Neural cell (in vitro differentiated cells): ENCODE results near the gene WBP1. TPM values are rescaled to one million over a fixed set of nuclear protein-coding genes. Genes with fewer than 3 reads are reported as not detected.

Source experiments
- H2AFZ ChIP-seq: fragments of 200-600, 300-800 bp; sonication (generic), shearing (Covaris generic); 2 replicates; pipeline ENCODE4 v1.6.0; 2014; ENCODE audit warnings: low read depth, mild to moderate bottlenecking, antibody characterized with exemption, low read length, moderate library complexity
- H3F3A ChIP-seq: fragments of 200-600 bp; shearing (Covaris generic); 2 replicates; pipeline ENCODE4 v1.6.1; 2016; ENCODE audit warnings: mild to moderate bottlenecking, moderate library complexity, mixed read lengths, antibody characterized with exemption, low read length; ENCODE audit not compliant: insufficient read depth, poor library complexity, severe bottlenecking
- H3K27ac ChIP-seq: fragments of 200-600, 300-800 bp; sonication (generic), shearing (Covaris generic); 2 replicates; pipeline ENCODE4 v1.5.1; 2014; ENCODE audit warnings: mild to moderate bottlenecking, low read length, moderate library complexity
- H3K27me3 ChIP-seq: fragments of 300-800, 200-600 bp; sonication (generic), shearing (Covaris generic); 2 replicates; pipeline ENCODE4 v1.6.0; 2014; ENCODE audit warnings: mild to moderate bottlenecking, low read depth, low read length, moderate library complexity; ENCODE audit not compliant: insufficient read depth
- H3K36me3 ChIP-seq: fragments of 300-800, 200-600 bp; sonication (generic), shearing (Covaris generic); 2 replicates; pipeline ENCODE4 v1.5.1; 2014; ENCODE audit warnings: mild to moderate bottlenecking, antibody characterized with exemption, low read length, moderate library complexity; ENCODE audit not compliant: insufficient read depth
- H3K4me2 ChIP-seq: fragments of 300-800, 200-600 bp; sonication (generic), shearing (Covaris generic); 2 replicates; pipeline ENCODE4 v1.6.0; 2014; ENCODE audit warnings: mild to moderate bottlenecking, low read length
- H3K4me3 ChIP-seq: fragments of 300-800, 200-600 bp; sonication (generic), shearing (Covaris generic); 2 replicates; pipeline ENCODE4 v1.5.1; 2014; ENCODE audit warnings: mild to moderate bottlenecking, low read length, moderate library complexity
- H3K79me2 ChIP-seq: fragments of 200-600 bp; shearing (Covaris generic); replicated peaks from 2 replicates; pipeline ENCODE4 v1.6.0; 2014; ENCODE audit warnings: mild to moderate bottlenecking, low read length, moderate library complexity; ENCODE audit not compliant: insufficient read depth
- H3K9ac ChIP-seq: fragments of 300-800, 200-600 bp; sonication (generic), shearing (Covaris generic); 2 replicates; pipeline ENCODE4 v1.6.1; 2016; ENCODE audit warnings: mild to moderate bottlenecking, low read length, mixed read lengths
- H3K9me2 ChIP-seq: fragments of 200-600 bp; shearing (Covaris generic); 2 replicates; pipeline ENCODE4 v1.6.1; 2016; ENCODE audit warnings: mild to moderate bottlenecking, low read length, mixed read lengths; ENCODE audit not compliant: insufficient read depth
- H3K9me3 ChIP-seq: fragments of 200-600, 300-800 bp; sonication (generic), shearing (Covaris generic); 2 replicates; pipeline ENCODE4 v1.6.1; 2016; ENCODE audit warnings: mild to moderate bottlenecking, mixed run types, low read length, moderate library complexity, mixed read lengths
- H4K20me1 ChIP-seq: fragments of 200-600 bp; shearing (Covaris generic); 2 replicates; pipeline ENCODE4 v1.6.1; 2016; ENCODE audit warnings: mild to moderate bottlenecking, mixed run types; ENCODE audit not compliant: insufficient read depth
- EP300 ChIP-seq: fragments of 450-650 bp; conservative IDR thresholded peaks from 2 replicates; pipeline ENCODE4 v1.6.1; 2014; ENCODE audit warnings: antibody characterized with exemption, mild to moderate bottlenecking, moderate library complexity; ENCODE audit not compliant: poor library complexity, severe bottlenecking
- EZH2 ChIP-seq: fragments of 200-600, 300-800 bp; shearing (Covaris generic), sonication (generic); IDR thresholded peaks from 2 replicates; pipeline ENCODE4 v1.6.1; 2014; ENCODE audit warnings: antibody characterized with exemption, low read length, borderline replicate concordance, mild to moderate bottlenecking; ENCODE audit not compliant: insufficient read depth, poor library complexity, severe bottlenecking
- MXI1 ChIP-seq: fragments of 450-650 bp; conservative IDR thresholded peaks from 2 replicates; pipeline ENCODE4 v1.6.1; 2014; ENCODE audit warnings: antibody characterized with exemption, mild to moderate bottlenecking; ENCODE audit not compliant: poor library complexity, severe bottlenecking
- POLR2AphosphoS5 ChIP-seq: IDR thresholded peaks from 2 replicates; pipeline ENCODE4 v1.6.1; 2012
- RAD21 ChIP-seq: fragments of 450-650 bp; conservative IDR thresholded peaks from 2 replicates; pipeline ENCODE4 v1.6.1; 2014; ENCODE audit warnings: antibody characterized with exemption, mild to moderate bottlenecking, moderate library complexity
- SMC3 ChIP-seq: fragments of 450-650 bp; conservative IDR thresholded peaks from 2 replicates; pipeline ENCODE4 v1.6.1; 2014; ENCODE audit warnings: antibody characterized with exemption, mild to moderate bottlenecking, moderate library complexity; ENCODE audit not compliant: poor library complexity
- TAF1 ChIP-seq: IDR thresholded peaks from 2 replicates; pipeline ENCODE4 v1.6.1; 2012; ENCODE audit warnings: low read depth
- polyA plus RNA-seq: library from polyadenylated mRNA; depleted of rRNA; stranded (reverse); fragments of >200 nt; gene quantifications from 2 replicates; pipeline ENCODE4 v1.2.3, GENCODE V29; 2014
- TF ChIP-seq, protein P1 (sequence below): fragments of 450-650 bp; IDR thresholded peaks from 2 replicates; pipeline ENCODE4 v1.5.1; 2014; ENCODE audit warnings: antibody characterized with exemption, mild to moderate bottlenecking, moderate library complexity; ENCODE audit not compliant: poor library complexity, severe bottlenecking
- TF ChIP-seq, protein P2 (sequence below): IDR thresholded peaks from 2 replicates; pipeline ENCODE4 v1.6.1; 2012; ENCODE audit warnings: borderline replicate concordance

Gene WBP1
- polyA plus RNA-seq, 1 donor from 2014 or later: 220 TPM

DNA sequence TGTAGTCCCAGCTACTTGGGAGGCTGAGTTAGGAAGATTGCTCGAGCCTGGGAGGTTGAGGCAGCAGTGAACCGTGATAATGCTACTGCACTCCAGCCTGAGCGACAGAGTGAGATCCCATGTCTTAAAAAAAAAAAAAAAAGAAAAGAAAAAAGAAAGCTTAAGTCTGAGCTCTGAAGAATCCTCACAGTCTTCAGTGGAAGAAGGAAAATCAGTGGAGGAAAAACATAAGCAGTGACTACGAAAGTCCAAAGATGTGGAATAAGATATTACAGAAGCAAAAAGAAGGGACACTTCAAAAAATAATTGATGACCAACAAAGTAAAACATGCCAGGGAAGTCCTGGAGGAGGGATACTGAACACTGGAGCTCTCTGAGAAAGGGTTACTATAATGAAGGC lies 52.0 kb downstream of the WBP1 start:
- H2AFZ ChIP-seq: no peak overlapping the region
- no peak overlapping the region for H3K4me2 ChIP-seq
- H4K20me1 ChIP-seq: no peaks in the 10 kb centered on the region
- H3F3A ChIP-seq: peaks cover 3% of the 10 kb centered on the region
- peaks cover 75% of the 10 kb centered on the region for H3K27me3 ChIP-seq
- H3K79me2 ChIP-seq: peaks cover 6% of the 10 kb centered on the region
- no peaks in the 10 kb centered on the region for H3K9me3 ChIP-seq
- H3K36me3 ChIP-seq: peaks cover 6% of the 10 kb centered on the region
- no peak for TF ChIP-seq POLR2AphosphoS5
- no peak for TF ChIP-seq RAD21
- no peak for TF ChIP-seq TAF1
- TF ChIP-seq, protein P1, sequence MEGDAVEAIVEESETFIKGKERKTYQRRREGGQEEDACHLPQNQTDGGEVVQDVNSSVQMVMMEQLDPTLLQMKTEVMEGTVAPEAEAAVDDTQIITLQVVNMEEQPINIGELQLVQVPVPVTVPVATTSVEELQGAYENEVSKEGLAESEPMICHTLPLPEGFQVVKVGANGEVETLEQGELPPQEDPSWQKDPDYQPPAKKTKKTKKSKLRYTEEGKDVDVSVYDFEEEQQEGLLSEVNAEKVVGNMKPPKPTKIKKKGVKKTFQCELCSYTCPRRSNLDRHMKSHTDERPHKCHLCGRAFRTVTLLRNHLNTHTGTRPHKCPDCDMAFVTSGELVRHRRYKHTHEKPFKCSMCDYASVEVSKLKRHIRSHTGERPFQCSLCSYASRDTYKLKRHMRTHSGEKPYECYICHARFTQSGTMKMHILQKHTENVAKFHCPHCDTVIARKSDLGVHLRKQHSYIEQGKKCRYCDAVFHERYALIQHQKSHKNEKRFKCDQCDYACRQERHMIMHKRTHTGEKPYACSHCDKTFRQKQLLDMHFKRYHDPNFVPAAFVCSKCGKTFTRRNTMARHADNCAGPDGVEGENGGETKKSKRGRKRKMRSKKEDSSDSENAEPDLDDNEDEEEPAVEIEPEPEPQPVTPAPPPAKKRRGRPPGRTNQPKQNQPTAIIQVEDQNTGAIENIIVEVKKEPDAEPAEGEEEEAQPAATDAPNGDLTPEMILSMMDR: no peak
- no peak for TF ChIP-seq EZH2
- TF ChIP-seq, protein P2, sequence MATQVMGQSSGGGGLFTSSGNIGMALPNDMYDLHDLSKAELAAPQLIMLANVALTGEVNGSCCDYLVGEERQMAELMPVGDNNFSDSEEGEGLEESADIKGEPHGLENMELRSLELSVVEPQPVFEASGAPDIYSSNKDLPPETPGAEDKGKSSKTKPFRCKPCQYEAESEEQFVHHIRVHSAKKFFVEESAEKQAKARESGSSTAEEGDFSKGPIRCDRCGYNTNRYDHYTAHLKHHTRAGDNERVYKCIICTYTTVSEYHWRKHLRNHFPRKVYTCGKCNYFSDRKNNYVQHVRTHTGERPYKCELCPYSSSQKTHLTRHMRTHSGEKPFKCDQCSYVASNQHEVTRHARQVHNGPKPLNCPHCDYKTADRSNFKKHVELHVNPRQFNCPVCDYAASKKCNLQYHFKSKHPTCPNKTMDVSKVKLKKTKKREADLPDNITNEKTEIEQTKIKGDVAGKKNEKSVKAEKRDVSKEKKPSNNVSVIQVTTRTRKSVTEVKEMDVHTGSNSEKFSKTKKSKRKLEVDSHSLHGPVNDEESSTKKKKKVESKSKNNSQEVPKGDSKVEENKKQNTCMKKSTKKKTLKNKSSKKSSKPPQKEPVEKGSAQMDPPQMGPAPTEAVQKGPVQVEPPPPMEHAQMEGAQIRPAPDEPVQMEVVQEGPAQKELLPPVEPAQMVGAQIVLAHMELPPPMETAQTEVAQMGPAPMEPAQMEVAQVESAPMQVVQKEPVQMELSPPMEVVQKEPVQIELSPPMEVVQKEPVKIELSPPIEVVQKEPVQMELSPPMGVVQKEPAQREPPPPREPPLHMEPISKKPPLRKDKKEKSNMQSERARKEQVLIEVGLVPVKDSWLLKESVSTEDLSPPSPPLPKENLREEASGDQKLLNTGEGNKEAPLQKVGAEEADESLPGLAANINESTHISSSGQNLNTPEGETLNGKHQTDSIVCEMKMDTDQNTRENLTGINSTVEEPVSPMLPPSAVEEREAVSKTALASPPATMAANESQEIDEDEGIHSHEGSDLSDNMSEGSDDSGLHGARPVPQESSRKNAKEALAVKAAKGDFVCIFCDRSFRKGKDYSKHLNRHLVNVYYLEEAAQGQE: no peak
- no peak for TF ChIP-seq SMC3
- TF ChIP-seq EP300: no peak
- no peak for TF ChIP-seq MXI1
- no peak overlapping the region for H3K9ac ChIP-seq
- H3K9me2 ChIP-seq: no peaks in the 10 kb centered on the region
- no peak overlapping the region for H3K4me3 ChIP-seq
- no peak overlapping the region for H3K27ac ChIP-seq

Other genes starting within 250 kb of the WBP1 start
- 3.2 and 3.9 TPM in 2 replicates for gene SLC4A5, start 115.0 kb upstream of the WBP1 start, polyA plus RNA-seq
- gene DCTN1, start 78.1 kb upstream of the WBP1 start, polyA plus RNA-seq: 160 and 183 TPM in 2 replicates
- gene C2orf81, start 36.8 kb upstream of the WBP1 start, polyA plus RNA-seq: 1.7 and 3.3 TPM in 2 replicates
- 89.9 and 110 TPM in 2 replicates for gene WDR54, start 36.7 kb upstream of the WBP1 start, polyA plus RNA-seq
- gene RTKN, start 16.5 kb upstream of the WBP1 start, polyA plus RNA-seq: 4.9 and 6.1 TPM in 2 replicates
- gene INO80B, start 3.4 kb upstream of the WBP1 start, polyA plus RNA-seq: 35.2 and 53.2 TPM in 2 replicates
- gene MOGS, start 6.9 kb downstream of the WBP1 start, polyA plus RNA-seq: 39.6 and 51.2 TPM in 2 replicates
- 28.0 and 28.6 TPM in 2 replicates for gene MRPL53, start 14.2 kb downstream of the WBP1 start, polyA plus RNA-seq
- 21.6 and 48.0 TPM in 2 replicates for gene CCDC142, start 24.6 kb downstream of the WBP1 start, polyA plus RNA-seq
- 11.0 and 16.3 TPM in 2 replicates for gene TTC31, start 24.6 kb downstream of the WBP1 start, polyA plus RNA-seq
- not detected in 2 replicates for gene LBX2, start 41.2 kb downstream of the WBP1 start, polyA plus RNA-seq
- gene PCGF1, start 49.3 kb downstream of the WBP1 start, polyA plus RNA-seq: 30.2 and 38.9 TPM in 2 replicates
- not detected in 2 replicates for gene TLX2, start 56.0 kb downstream of the WBP1 start, polyA plus RNA-seq
- 0.59 and 0.78 TPM in 2 replicates for gene DQX1, start 67.8 kb downstream of the WBP1 start, polyA plus RNA-seq
- 153 and 163 TPM in 2 replicates for gene AUP1, start 71.3 kb downstream of the WBP1 start, polyA plus RNA-seq
- gene HTRA2, start 71.5 kb downstream of the WBP1 start, polyA plus RNA-seq: 126 and 141 TPM in 2 replicates
- 17.1 and 20.1 TPM in 2 replicates for gene LOXL3, start 95.5 kb downstream of the WBP1 start, polyA plus RNA-seq
- gene DOK1, start 96.3 kb downstream of the WBP1 start, polyA plus RNA-seq: 0.30 and 0.79 TPM in 2 replicates
- gene M1AP, start 189.9 kb downstream of the WBP1 start, polyA plus RNA-seq: not detected in 2 replicates
- 18.2 and 19.2 TPM in 2 replicates for gene SEMA4F, start 195.8 kb downstream of the WBP1 start, polyA plus RNA-seq